ENCODE measurements around the gene TPI1.

DNA sequence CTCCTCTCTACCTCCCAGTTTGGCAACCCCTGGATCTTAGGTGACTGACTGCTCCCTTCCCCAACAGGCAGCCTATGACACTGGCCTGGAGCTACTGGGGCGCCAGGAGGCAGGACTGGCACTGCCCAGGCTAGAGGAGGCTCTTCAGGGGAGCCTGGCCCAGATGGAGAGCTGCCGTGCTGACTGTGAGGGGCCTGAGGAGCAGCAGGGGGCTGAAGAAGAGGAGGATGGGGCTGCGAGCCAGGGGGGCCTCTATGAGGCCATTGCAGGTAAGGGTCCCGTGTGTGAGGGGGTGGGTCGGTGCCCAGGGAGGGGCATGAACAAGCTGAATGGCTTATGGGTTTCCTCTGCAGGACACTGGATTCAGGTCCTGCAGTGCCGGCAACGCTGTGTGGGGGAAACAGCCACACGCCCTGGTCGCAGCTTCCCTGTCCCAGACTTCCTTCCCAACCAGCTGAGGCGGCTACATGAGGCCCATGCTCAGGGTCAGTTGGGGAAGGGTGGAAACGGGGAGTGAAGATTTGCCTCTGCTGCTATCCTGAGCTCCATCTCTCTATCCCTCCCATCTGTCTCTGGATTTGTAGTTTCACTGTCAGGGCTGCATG, 36.9 kb upstream of the TPI1 start:
- TF ChIP-seq, protein P1, sequence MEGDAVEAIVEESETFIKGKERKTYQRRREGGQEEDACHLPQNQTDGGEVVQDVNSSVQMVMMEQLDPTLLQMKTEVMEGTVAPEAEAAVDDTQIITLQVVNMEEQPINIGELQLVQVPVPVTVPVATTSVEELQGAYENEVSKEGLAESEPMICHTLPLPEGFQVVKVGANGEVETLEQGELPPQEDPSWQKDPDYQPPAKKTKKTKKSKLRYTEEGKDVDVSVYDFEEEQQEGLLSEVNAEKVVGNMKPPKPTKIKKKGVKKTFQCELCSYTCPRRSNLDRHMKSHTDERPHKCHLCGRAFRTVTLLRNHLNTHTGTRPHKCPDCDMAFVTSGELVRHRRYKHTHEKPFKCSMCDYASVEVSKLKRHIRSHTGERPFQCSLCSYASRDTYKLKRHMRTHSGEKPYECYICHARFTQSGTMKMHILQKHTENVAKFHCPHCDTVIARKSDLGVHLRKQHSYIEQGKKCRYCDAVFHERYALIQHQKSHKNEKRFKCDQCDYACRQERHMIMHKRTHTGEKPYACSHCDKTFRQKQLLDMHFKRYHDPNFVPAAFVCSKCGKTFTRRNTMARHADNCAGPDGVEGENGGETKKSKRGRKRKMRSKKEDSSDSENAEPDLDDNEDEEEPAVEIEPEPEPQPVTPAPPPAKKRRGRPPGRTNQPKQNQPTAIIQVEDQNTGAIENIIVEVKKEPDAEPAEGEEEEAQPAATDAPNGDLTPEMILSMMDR (conservative IDR thresholded peaks at IDR 0.05; ENCODE audit: low read depth, low read length) = no peak
- TF ChIP-seq EZH2 (IDR thresholded peaks at IDR 0.05; ENCODE audit: low read length, unreplicated experiment) (no peak), EZH2phosphoT487 (IDR thresholded peaks at IDR 0.05; ENCODE audit: borderline replicate concordance, low read length) (no peak)
